ENCODE results near the gene OR4N5.
"Not testable (repeated sequence)": the region's sequence is repeated elsewhere in the genome, so short reads cannot be mapped to it uniquely, and the experiment has no call there.

OR4N5 gene

DNA sequence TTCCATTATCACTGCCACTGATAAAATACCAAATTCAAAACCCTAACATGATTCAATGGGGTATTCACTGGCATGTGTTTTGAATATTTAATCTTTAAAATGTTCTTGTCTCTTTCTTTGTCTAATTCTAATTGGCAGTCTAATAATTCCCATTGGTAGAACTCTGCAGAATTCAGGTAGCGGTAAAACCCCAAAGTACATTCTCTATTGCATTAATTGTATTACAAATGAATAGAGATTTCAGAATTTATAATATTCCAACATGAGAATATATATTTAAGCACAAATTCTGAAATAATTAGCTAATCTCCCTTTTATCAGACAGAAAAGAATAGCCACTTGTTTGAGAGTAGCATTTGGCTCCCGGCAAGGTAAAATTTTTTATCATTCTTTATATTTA lies at the start of gene OR4N5:
Gene OR4N5 (plus strand): TSS at position 301 of the 400 bp plus-strand sequence. CDS start 4,916 bp downstream, outside the sequence.
- no peak for FAIRE-seq

- no peak for FAIRE-seq
Observed at GRCh38 chr14:20092050-20092449, 46.6 kb upstream of the OR4N5 start.

GRCh38 chr14:20093442-20093841 lies 45.2 kb upstream of the OR4N5 start:
- no peak for FAIRE-seq

GRCh38 chr14:20098926-20099770 lies 39.5 kb upstream of the OR4N5 start:
- not testable (repeated sequence) for FAIRE-seq

- no peak for FAIRE-seq
Observed at GRCh38 chr14:20110438-20110837, 28.2 kb upstream of the OR4N5 start, which contains the start of gene OR4K17. Gene OR4K17, plus strand, starts transcription at chr14:20110739. Its CDS starts 6,761 bp downstream, at chr14:20117500.

GRCh38 chr14:20112321-20112720 lies 26.3 kb upstream of the OR4N5 start:
- no peak for FAIRE-seq

- no peak for FAIRE-seq
Observed at GRCh38 chr14:20116748-20117147, 21.9 kb upstream of the OR4N5 start.

DNA sequence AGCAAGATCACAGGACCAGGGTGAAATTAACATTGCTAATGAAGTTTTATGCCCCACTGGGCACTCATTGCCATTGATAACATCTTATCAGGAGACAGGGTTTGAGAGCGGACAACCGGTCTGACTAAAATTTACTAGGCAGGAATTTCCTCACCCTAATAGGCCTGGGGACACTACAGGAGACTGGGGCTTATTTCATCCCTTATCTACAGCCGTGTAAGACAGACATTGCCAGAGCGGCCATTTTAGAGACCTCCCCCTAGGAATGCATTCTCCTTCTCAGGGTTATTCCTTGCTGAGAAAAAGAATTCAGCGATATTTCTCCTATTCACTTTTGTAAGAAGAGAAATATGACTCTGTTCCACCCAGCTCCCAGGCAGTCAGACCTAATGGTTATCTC lies 19.8 kb upstream of the OR4N5 start:
- FAIRE-seq = no peak

DNA sequence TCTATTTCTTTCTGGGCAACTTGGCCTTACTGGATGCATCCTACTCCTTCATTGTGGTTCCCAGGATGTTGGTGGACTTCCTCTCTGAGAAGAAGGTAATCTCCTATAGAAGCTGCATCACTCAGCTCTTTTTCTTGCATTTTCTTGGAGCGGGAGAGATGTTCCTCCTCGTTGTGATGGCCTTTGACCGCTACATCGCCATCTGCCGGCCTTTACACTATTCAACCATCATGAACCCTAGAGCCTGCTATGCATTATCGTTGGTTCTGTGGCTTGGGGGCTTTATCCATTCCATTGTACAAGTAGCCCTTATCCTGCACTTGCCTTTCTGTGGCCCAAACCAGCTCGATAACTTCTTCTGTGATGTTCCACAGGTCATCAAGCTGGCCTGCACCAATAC lies 5.3 kb downstream of the OR4N5 start:
- peak; percentile 3 for FAIRE-seq

GRCh38 chr14:20144820-20145219 lies 6.2 kb downstream of the OR4N5 start:
- FAIRE-seq = no peak

DNA sequence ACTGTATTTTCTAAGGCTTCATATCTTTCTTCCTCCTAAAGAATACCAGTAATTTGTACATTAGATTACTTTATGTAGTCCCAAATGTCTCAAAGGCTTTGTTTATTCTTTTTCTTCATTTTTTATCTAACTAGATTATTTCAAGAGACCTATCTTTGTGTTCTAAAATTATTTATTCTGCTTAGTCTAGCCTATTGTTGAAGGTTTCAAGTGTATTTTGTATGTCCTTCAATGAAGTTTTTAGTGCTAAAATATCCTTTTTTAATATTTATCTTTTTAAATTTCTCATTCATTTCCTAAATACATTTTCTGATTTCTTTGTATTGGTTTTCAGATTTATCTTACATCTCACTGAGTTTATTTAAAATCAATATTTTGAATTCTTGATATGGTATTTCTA lies 25.8 kb downstream of the OR4N5 start:
- FAIRE-seq = no peak

GRCh38 chr14:20167091-20167490 lies 28.5 kb downstream of the OR4N5 start:
- no peak for FAIRE-seq

DNA sequence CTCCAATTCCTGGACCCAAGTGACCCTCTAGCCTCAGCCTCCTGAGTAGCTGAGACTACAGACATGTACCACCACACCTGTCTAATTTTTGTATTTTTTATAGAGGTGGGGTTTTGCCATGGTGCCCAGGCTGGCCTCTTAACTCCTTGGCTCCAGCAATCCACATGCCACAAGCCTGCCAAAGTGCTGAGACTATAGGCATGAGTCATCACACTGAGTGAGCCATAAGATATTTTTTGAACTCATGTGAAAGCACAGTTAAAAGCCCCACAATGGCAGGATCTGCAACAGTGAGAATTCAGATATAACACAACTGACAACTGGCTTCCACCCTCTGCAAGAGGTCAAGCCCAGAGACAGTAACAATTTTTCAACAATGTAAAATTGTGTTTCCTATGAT lies 31.2 kb downstream of the OR4N5 start:
- not testable (repeated sequence) for FAIRE-seq

- not testable (repeated sequence) for FAIRE-seq
Observed at GRCh38 chr14:20174205-20174604, 35.6 kb downstream of the OR4N5 start.

GRCh38 chr14:20176330-20176729 lies 37.7 kb downstream of the OR4N5 start:
- no peak for FAIRE-seq

GRCh38 chr14:20177433-20177974 lies 38.9 kb downstream of the OR4N5 start:
- no peak for FAIRE-seq

DNA sequence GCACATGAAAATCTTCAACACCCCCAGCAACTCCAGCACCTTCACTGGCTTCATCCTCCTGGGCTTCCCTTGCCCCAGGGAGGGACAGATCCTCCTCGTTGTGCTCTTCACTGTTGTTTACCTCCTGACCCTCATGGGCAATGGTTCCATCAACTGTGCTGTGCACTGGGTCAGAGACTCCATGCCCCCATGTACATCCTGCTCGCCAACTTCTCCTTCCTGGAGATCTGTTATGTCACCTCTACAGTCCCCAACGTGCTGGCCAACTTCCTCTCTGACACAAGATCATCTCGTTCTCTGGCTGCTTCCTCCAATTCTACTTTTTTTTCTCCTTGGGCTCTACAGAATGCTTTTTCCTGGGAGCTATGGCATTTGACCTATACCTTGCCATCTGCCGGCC lies 40.6 kb downstream of the OR4N5 start:
- FAIRE-seq = no peak

- no peak for FAIRE-seq
Observed at GRCh38 chr14:20179880-20180279, 41.3 kb downstream of the OR4N5 start.

GRCh38 chr14:20180486-20180885 lies 41.9 kb downstream of the OR4N5 start:
- FAIRE-seq = no peak

DNA sequence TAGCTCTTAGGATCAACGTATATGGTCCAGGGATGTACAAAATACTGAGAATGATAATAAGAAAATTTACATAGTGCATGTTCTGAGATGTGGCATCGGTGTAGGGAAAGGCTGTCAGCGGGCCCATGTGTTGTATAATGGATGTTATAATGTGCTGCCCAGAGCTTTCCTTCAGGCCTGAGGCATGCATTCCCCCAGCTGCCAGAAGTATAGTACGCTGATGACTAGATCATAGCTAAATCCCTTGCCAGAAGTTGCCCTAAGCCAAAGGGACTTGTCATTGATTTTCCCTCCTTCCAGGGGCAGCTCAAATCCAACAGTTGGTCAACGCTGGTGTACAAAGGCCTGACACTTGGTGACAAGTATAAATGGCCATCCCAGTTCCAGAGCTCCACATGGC lies 45.6 kb downstream of the OR4N5 start:
- FAIRE-seq = no peak

GRCh38 chr14:20190596-20190995 lies 52.0 kb downstream of the OR4N5 start, which contains the start of gene OR11G2:
Gene OR11G2, plus strand, starts transcription at chr14:20190896. Its CDS starts 6,542 bp downstream, at chr14:20197438.
- no peak for FAIRE-seq

GRCh38 chr14:20191396-20191795 lies 52.8 kb downstream of the OR4N5 start:
- FAIRE-seq = no peak

GRCh38 chr14:20194101-20194500 lies 55.5 kb downstream of the OR4N5 start:
- FAIRE-seq = no peak
